Measurements from ENCODE around the gene AKNA.

- TF ChIP-seq EZH2 (IDR thresholded peaks at IDR 0.05; ENCODE audit: borderline replicate concordance), result no peak
- no peak for TF ChIP-seq CTCF (IDR thresholded peaks at IDR 0.05; ENCODE audit: poor library complexity)
Measured at GRCh38 chr9:114396558-114397218, 8.9 kb upstream of the AKNA start.

Data from hepatocyte (in vitro differentiated cells).